Measurements from ENCODE around the gene PDE6G.
A peak's percentile ranks its signal among the peaks of the same experiment; 100 is the strongest.

- TF ChIP-seq CTCF (IDR thresholded peaks at IDR 0.05) (peak; percentile 93), POLR2AphosphoS5 (IDR thresholded peaks at IDR 0.05; ENCODE audit: low read depth, low read length) (no peak), REST (IDR thresholded peaks at IDR 0.05; ENCODE audit: insufficient read depth in 1 of 2, low read depth in 2 of 2, low read length in 1 of 2) (no peak)
These were observed 54.7 kb downstream of the PDE6G start for GRCh38 chr17:81601525-81602120.
